IPS DF 6.9 (cell line): ENCODE results near the gene C5orf15.

ENCODE experiments used
- DNase-seq: peaks from one replicate; pipeline ENCODE4 v3.0.0-alpha.2; 2013; ENCODE audit warnings: low read depth, low spot score
- H3K27ac ChIP-seq: one replicate; pipeline ENCODE4 v1.5.1; 2013; ENCODE audit warnings: low read length, control low read depth
- H3K27me3 ChIP-seq: 2 replicates; pipeline ENCODE4 v1.6.1; 2013; ENCODE audit warnings: mild to moderate bottlenecking, low read length; ENCODE audit not compliant: control insufficient read depth, insufficient read depth
- H3K36me3 ChIP-seq: 2 replicates; pipeline ENCODE4 v1.6.1; 2013; ENCODE audit warnings: low read length; ENCODE audit not compliant: control insufficient read depth, insufficient read depth
- H3K4me1 ChIP-seq: 2 replicates; pipeline ENCODE4 v1.6.1; 2013; ENCODE audit warnings: low read length; ENCODE audit not compliant: control insufficient read depth, insufficient read depth
- H3K4me3 ChIP-seq: 2 replicates; pipeline ENCODE4 v1.5.1; 2013; ENCODE audit warnings: mild to moderate bottlenecking, low read length
- H3K9me3 ChIP-seq: 2 replicates; pipeline ENCODE4 v1.6.1; 2013; ENCODE audit warnings: low read length, inconsistent platforms; ENCODE audit not compliant: control insufficient read depth, insufficient read depth
- WGBS: extraction: QIAGEN DNeasy Blood & Tissue Kit; methylation state at CpG from one replicate; pipeline ENCODE4 v1.1.7; 2013; ENCODE audit warnings: mixed read lengths, missing lambda C conversion rate; ENCODE audit not compliant: insufficient read length, insufficient coverage; 5-methylcytosine and 5-hydroxymethylcytosine counted together

C5orf15 gene

DNA sequence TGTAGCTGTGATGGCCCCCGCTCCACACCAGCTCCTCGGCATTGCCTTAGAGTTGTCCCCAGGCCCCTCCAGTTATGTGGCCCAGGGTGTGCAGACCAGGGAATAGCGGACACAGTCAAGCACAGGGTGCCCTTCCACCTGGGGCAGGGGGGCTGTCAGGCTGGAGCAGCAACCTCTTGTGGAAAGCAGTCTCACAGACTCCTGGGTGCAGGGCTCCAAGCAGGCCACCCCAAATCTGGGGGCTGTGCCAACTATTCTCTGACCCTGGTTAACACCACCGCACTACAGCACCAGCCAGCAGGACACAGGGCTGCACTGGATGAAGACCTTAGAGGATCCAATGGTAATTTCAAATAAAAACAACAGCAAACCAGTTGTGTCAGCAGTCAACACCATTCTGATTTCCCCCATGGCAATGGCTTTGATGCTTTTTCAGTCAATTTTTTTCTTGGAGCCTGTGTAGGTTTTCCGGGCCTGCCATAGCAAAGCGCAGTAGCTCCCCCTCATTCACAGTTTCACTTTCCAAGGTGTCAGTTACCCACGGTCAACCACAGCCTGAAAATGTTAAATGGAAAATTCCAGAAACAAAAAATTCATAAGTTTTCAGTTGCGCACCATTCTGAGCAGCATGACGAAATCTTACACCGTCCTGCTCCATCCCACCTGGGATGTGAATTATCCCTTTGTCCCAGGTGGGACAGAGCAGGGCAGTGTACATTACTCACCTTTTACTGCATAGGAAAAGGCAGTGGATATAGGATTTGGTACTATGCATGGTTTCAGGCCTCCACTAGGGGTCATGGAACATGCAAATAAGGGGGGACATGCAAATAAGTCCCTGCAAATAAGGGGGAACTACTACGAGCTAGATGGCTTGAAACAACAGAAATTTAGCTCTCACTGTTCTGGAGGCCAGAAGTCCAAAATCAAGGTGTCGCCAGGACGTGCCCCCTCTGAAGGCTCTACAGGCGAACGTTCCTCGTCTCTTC lies 49.0 kb downstream of the C5orf15 start:
- no peak overlapping the region for H3K4me3 ChIP-seq

GRCh38 chr5:133918731-133919130 lies 49.7 kb downstream of the C5orf15 start:
- Histone ChIP-seq H3K27me3 (no peaks in the 10 kb centered on the region), H3K27ac (no peak overlapping the region), H3K4me3 (no peak overlapping the region), H3K9me3 (no peaks in the 10 kb centered on the region), H3K4me1 (no peaks in the 10 kb centered on the region), H3K36me3 (no peaks in the 10 kb centered on the region)
- DNase-seq = no peak
- WGBS = no CpG with 5 or more reads among the region's 10 CpGs

More for the DNA sequence above, 49.0 kb downstream of the C5orf15 start:
- Histone ChIP-seq H3K36me3 (no peaks in the 10 kb centered on the region), H3K27ac (no peak overlapping the region), H3K27me3 (no peaks in the 10 kb centered on the region), H3K4me1 (no peaks in the 10 kb centered on the region), H3K9me3 (no peaks in the 10 kb centered on the region)
- no CpG with 5 or more reads among the region's 16 CpGs for WGBS
- DNase-seq = no peak

DNA sequence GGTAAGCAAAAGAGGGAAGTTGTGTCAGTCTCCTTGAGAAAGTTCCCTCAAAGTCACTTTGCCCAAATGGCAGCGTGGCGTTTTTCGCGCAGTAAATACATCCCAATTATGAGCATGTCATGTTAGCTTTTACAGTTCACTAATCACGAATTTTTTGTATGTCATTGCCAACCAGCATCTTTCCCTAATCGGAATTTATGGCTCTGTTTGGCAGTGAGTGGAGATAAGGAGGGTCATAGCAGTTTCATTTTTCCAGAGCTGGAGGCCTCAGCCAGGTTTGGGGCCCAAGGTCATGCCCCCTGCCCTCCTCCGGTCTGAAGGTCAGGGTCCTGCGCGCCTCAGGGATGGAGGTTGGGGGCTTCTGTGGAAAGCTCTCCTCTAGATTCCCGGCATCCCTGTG lies 50.1 kb downstream of the C5orf15 start:
- Histone ChIP-seq H3K9me3 (no peaks in the 10 kb centered on the region), H3K4me1 (no peaks in the 10 kb centered on the region), H3K27me3 (no peaks in the 10 kb centered on the region), H3K4me3 (no peak overlapping the region), H3K36me3 (no peaks in the 10 kb centered on the region), H3K27ac (no peak overlapping the region)
- no peak for DNase-seq
- WGBS = no CpG with 5 or more reads among the region's 10 CpGs

DNA sequence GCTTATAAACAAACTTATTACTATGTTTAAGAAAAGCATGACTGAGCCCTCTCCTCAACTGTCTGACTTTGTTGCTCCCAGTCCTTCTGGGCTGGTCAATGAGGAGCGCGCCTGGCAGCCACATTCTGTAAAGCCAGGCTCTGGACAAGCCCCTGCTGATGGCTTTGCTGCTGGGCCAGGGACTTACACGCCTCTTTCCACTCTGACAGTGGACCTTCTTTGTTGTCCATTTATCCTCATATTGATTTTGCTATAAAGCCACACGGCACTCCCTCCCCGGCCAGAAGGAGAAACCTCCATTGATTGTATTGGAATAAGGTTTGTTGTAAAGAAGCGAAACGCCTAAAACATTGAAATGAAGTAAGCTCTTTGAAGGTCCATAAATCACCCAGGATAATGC lies 50.6 kb downstream of the C5orf15 start:
- no peak for DNase-seq
- no CpG with 5 or more reads among the region's 7 CpGs for WGBS
- Histone ChIP-seq H3K9me3 (no peaks in the 10 kb centered on the region), H3K4me3 (no peak overlapping the region), H3K27me3 (no peaks in the 10 kb centered on the region), H3K36me3 (no peaks in the 10 kb centered on the region), H3K4me1 (no peaks in the 10 kb centered on the region), H3K27ac (no peak overlapping the region)

- Histone ChIP-seq H3K4me1 (no peaks in the 10 kb centered on the region), H3K27ac (no peak overlapping the region), H3K36me3 (no peaks in the 10 kb centered on the region), H3K4me3 (no peak overlapping the region), H3K27me3 (no peaks in the 10 kb centered on the region), H3K9me3 (no peaks in the 10 kb centered on the region)
- WGBS = no CpG with 5 or more reads among the region's 6 CpGs
- no peak for DNase-seq
Measured at GRCh38 chr5:133916914-133917313, 51.5 kb downstream of the C5orf15 start.

DNA sequence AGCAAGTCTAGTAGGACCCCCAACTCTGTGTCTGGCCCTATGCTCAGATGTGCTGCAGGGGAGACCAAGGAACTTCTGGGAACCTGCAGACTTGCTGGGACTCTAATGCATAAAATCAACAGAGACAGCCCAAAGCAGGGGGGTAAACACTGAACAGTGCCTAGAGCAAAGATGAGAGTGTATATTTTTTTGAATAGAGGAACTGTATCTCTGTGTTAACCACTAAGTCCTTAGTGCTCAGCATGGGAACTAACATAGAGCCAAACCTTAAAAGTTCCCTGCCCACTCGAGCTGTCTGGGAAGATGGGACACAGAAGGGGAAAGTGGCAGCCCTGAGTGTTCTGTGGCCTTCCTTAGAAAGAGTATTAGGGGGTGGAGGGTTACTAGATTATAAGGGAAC lies 51.9 kb downstream of the C5orf15 start:
- H3K27ac ChIP-seq = no peak overlapping the region
- no peaks in the 10 kb centered on the region for H3K9me3 ChIP-seq
- no peaks in the 10 kb centered on the region for H3K27me3 ChIP-seq
- H3K4me1 ChIP-seq = no peaks in the 10 kb centered on the region
- DNase-seq = no peak
- no peaks in the 10 kb centered on the region for H3K36me3 ChIP-seq
- H3K4me3 ChIP-seq = no peak overlapping the region
- WGBS = no CpG with 5 or more reads among the region's 1 CpG

GRCh38 chr5:133914434-133914833 lies 54.0 kb downstream of the C5orf15 start:
- H3K4me3 ChIP-seq = no peak overlapping the region
- WGBS = no CpG with 5 or more reads among the region's 3 CpGs
- H3K27me3 ChIP-seq = no peaks in the 10 kb centered on the region
- H3K4me1 ChIP-seq = no peaks in the 10 kb centered on the region
- H3K36me3 ChIP-seq = no peaks in the 10 kb centered on the region
- DNase-seq = no peak
- H3K27ac ChIP-seq = no peak overlapping the region
- no peaks in the 10 kb centered on the region for H3K9me3 ChIP-seq

DNA sequence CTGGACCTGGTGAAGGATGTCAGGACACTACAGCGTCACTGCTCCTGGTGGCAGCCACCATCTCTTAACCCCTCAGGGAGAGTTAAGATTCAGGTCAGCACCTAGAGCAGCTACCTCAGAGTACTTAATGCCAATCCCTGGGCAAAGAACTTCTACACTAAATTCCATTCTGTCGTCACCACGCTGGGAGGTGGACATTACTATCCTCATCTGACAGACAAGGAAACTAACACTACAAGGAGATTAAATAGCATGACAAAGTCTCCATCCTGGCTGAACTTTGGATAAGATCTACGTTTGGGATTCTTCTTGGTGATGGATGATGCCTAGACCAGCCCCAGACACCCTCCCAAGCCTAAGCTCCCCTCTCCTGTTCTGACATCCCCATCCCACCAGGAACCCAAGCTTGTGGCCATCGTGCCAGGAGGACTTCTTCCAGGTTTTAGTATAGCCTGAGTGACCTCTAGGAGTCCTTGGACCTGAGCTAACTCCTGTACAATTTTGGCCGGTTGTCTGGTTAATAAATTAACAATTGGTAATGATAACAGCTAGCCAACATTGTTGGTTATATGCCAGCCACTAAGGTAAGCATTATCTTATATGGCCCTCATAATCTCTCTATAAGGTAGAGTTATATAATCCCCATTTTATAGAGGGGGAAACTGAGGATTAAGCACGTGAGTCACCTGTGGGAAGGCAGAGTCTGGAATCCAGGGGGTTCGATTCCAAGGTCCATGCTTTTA lies 54.8 kb downstream of the C5orf15 start:
- no peaks in the 10 kb centered on the region for H3K4me1 ChIP-seq
- no peak overlapping the region for H3K4me3 ChIP-seq
- no peaks in the 10 kb centered on the region for H3K27me3 ChIP-seq
- WGBS = no CpG with 5 or more reads among the region's 8 CpGs
- H3K36me3 ChIP-seq = no peaks in the 10 kb centered on the region
- no peaks in the 10 kb centered on the region for H3K9me3 ChIP-seq
- no peak overlapping the region for H3K27ac ChIP-seq
- DNase-seq = no peak

DNA sequence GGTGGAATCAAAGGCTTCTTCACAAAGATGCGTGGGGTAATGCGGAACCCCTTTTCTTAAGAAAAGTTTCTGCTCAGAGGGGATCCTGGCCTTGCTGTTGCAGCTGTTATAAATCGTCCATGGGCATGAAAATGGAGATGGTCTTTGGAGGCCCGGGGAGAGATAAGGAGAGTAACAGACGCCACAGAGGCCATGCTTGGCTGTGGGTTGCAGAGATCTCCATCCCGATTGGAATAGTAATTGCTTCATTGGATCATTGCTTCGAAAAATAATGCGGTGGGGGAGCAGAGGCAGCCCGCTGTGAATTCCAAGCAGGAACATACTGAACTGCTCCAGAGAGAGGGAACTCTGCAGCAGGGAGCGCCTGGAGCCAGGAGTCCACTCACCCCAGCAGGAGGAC lies 55.5 kb downstream of the C5orf15 start:
- no peaks in the 10 kb centered on the region for H3K36me3 ChIP-seq
- no CpG with 5 or more reads among the region's 10 CpGs for WGBS
- DNase-seq = no peak

GRCh38 chr5:133910571-133910970 lies 57.9 kb downstream of the C5orf15 start:
- Histone ChIP-seq H3K36me3 (no peaks in the 10 kb centered on the region), H3K27ac (no peak overlapping the region), H3K4me3 (no peak overlapping the region), H3K27me3 (no peaks in the 10 kb centered on the region), H3K4me1 (no peaks in the 10 kb centered on the region), H3K9me3 (no peaks in the 10 kb centered on the region)
- no peak for DNase-seq
- no CpG with 5 or more reads among the region's 6 CpGs for WGBS

More for the DNA sequence above, 55.5 kb downstream of the C5orf15 start:
- H3K27me3 ChIP-seq = no peaks in the 10 kb centered on the region
- no peak overlapping the region for H3K4me3 ChIP-seq
- H3K4me1 ChIP-seq = no peaks in the 10 kb centered on the region
- H3K9me3 ChIP-seq = no peaks in the 10 kb centered on the region
- H3K27ac ChIP-seq = no peak overlapping the region
